Type B pancreatic cell (in vitro differentiated cells): ENCODE measurements around the gene SMCO3. TPM values are rescaled to one million over a fixed set of nuclear protein-coding genes. Genes with fewer than 3 reads are reported as not detected.

Source experiments
- DNase-seq: peaks from one replicate; pipeline ENCODE4 v3.0.0; 2021; ENCODE audit warnings: mixed read lengths; ENCODE audit not compliant: unreplicated experiment; ENCODE audit errors: extremely low spot score
- H3K27ac Mint-ChIP-seq: 2 replicates; pipeline ENCODE4 v1.8.0; 2021; ENCODE audit warnings: mild to moderate bottlenecking, mixed read lengths
- H3K27me3 Mint-ChIP-seq: 2 replicates; pipeline ENCODE4 v1.8.0; 2021; ENCODE audit warnings: mixed read lengths
- H3K36me3 Mint-ChIP-seq: 2 replicates; pipeline ENCODE4 v1.8.0; 2021; ENCODE audit warnings: mixed read lengths
- H3K4me1 Mint-ChIP-seq: one replicate; pipeline ENCODE4 v1.8.0; 2021; ENCODE audit warnings: mixed read lengths; ENCODE audit not compliant: unreplicated experiment
- H3K4me3 Mint-ChIP-seq: 2 replicates; pipeline ENCODE4 v1.8.0; 2021; ENCODE audit warnings: mild to moderate bottlenecking, mixed read lengths
- H3K9me3 Mint-ChIP-seq: 2 replicates; pipeline ENCODE4 v1.8.0; 2021; ENCODE audit warnings: mixed read lengths
- CTCF ChIP-seq: fragments of 200-600 bp; sonication (generic); conservative IDR thresholded peaks from 2 replicates; pipeline ENCODE4 v1.5.0; 2021; ENCODE audit warnings: antibody characterized with exemption, mild to moderate bottlenecking
- total RNA-seq: library from RNA; stranded (reverse); gene quantifications from 2 replicates; pipeline ENCODE4 v1.2.1, GENCODE V29; 2021; ENCODE audit warnings: low replicate concordance

Gene SMCO3
- total RNA-seq, 1 donor from 2014 or later, result not detected

GRCh38 chr12:14774906-14775635, 38.9 kb downstream of the SMCO3 start:
- peak overlapping the region; percentile 98 for H3K4me3 Mint-ChIP-seq
- H3K4me1 Mint-ChIP-seq, result peaks cover 29% of the 10 kb centered on the region
- H3K27me3 Mint-ChIP-seq, result peaks cover 13% of the 10 kb centered on the region
- peak overlapping the region; percentile 98 for H3K27ac Mint-ChIP-seq
- no peak for TF ChIP-seq CTCF
- H3K9me3 Mint-ChIP-seq, result no peaks in the 10 kb centered on the region
- peak; percentile 72 for DNase-seq
- peaks cover 29% of the 10 kb centered on the region for H3K36me3 Mint-ChIP-seq

GRCh38 chr12:14774074-14774905, 39.7 kb downstream of the SMCO3 start:
- Mint-ChIP-seq H3K4me1 (peaks cover 24% of the 10 kb centered on the region), H3K27me3 (peaks cover 13% of the 10 kb centered on the region), H3K9me3 (no peaks in the 10 kb centered on the region), H3K4me3 (peak overlapping the region; percentile 98), H3K36me3 (peaks cover 33% of the 10 kb centered on the region), H3K27ac (peak overlapping the region; percentile 98)
- TF ChIP-seq CTCF, result peak; percentile 30
- DNase-seq, result peak; percentile 89

- Mint-ChIP-seq H3K4me1 (peaks cover 27% of the 10 kb centered on the region), H3K36me3 (peaks cover 36% of the 10 kb centered on the region), H3K27ac (peak overlapping the region; percentile 98), H3K27me3 (peaks cover 13% of the 10 kb centered on the region), H3K9me3 (no peaks in the 10 kb centered on the region), H3K4me3 (peak overlapping the region; percentile 98)
- DNase-seq, result no peak
- TF ChIP-seq CTCF, result no peak
Observed at GRCh38 chr12:14773685-14774073, 40.3 kb downstream of the SMCO3 start.

GRCh38 chr12:14772946-14773345, 41.0 kb downstream of the SMCO3 start:
- no peak for DNase-seq
- Mint-ChIP-seq H3K36me3 (peaks cover 38% of the 10 kb centered on the region), H3K27me3 (peaks cover 13% of the 10 kb centered on the region), H3K4me3 (peak overlapping the region; percentile 98), H3K4me1 (peaks cover 29% of the 10 kb centered on the region), H3K9me3 (no peaks in the 10 kb centered on the region), H3K27ac (peak overlapping the region; percentile 50)
- no peak for TF ChIP-seq CTCF

- Mint-ChIP-seq H3K9me3 (peaks cover 4% of the 10 kb centered on the region), H3K4me1 (peaks cover 25% of the 10 kb centered on the region), H3K4me3 (peak overlapping the region; percentile 95), H3K36me3 (peaks cover 50% of the 10 kb centered on the region), H3K27me3 (peaks cover 13% of the 10 kb centered on the region), H3K27ac (peak overlapping the region; percentile 96)
- no peak for TF ChIP-seq CTCF
- no peak for DNase-seq
Observed at GRCh38 chr12:14771651-14772137, 42.3 kb downstream of the SMCO3 start.
